ENCODE results near the gene METTL22. TPM values are rescaled to one million over a fixed set of nuclear protein-coding genes. Genes with fewer than 3 reads are reported as not detected.

The METTL22 gene
- total and polyA plus RNA-seq, 2 donors (not counting 3 experiments of a cell fraction or from before 2014, with no cell fraction given) = 42.0 to 52.6 TPM

DNA sequence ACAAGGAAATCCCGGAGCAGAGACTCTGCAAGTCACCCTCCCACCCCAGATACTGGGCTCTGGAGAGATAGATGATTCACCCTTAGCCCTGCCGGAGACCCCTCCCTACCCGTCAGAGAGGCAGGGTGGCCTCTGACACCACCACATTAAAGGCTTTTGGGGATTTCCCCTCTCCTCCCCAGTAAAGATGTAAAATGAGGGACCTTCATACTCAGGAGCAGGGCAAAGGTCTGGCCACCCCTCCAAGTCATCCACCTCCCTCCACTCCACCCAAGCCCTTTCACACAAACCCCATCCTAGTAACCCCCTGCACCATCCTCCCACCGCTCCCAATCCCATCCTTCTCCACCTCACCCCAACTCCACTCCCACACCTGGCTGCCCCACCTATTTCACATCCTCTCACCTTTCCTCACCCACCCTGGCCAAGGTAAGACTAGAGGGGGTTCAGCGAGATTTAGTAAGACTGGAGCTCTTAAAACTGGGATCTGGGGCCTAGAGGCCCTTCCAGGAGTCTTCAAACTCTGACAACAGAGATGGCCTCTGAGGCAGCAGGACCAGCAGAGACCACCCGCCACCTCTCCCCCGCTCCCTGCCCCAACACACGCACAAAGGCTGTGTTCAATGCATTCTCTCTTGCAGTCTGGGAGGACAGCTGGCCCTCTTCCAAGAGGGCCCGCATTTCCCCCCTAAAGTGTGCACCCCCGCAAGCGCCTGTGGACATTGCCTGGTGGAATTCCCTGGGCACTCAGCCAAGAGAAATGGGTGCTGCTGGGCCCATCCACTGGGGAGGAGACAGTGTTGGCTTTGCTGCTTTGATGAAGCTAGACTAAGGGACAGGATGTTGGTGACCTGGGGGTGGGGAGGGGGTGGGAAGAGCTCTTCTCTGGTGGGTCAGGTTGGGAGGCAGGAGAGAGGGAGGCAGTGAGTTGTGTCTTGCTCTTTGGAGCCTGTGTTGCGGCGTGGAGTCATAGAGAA lies 54.0 kb downstream of the METTL22 start:
- intact Hi-C loops (cut with micrococcal nuclease) (loop anchor here (2.0 kb wide), 1 partner anchor 53 kb away; no protein-coding TSS in a partner anchor), dilution Hi-C loops (cut with MboI; ENCODE audit: extremely low pct_ligation_motif_present, low sequenced_read_pairs) (no loop called here)
- peaks cover 6% of the 10 kb centered on the region for H3K4me1 ChIP-seq (ENCODE audit: control insufficient read depth, extremely low read depth, insufficient read depth, low read length)
- TF ChIP-seq FOS (IDR thresholded peaks at IDR 0.05; ENCODE audit: borderline replicate concordance, insufficient read depth, low read length) (no peak), JUN (IDR thresholded peaks at IDR 0.05; ENCODE audit: borderline replicate concordance, insufficient read depth, insufficient read length, low read depth) (no peak), POLR2AphosphoS5 (IDR thresholded peaks at IDR 0.05; ENCODE audit: insufficient read depth, low read depth, low read length) (no peak), GATA2 (IDR thresholded peaks at IDR 0.05; ENCODE audit: insufficient read depth, insufficient read length, low read depth, low read length) (no peak), EZH2 (IDR thresholded peaks at IDR 0.05; ENCODE audit: borderline replicate concordance, low read depth, low read length, severe bottlenecking) (no peak), POLR2A (IDR thresholded peaks at IDR 0.05; ENCODE audit: low read depth, low read length) (no peak), MYC (IDR thresholded peaks at IDR 0.05; ENCODE audit: low read depth, low read length) (no peak)
- TF ChIP-seq, protein P1, sequence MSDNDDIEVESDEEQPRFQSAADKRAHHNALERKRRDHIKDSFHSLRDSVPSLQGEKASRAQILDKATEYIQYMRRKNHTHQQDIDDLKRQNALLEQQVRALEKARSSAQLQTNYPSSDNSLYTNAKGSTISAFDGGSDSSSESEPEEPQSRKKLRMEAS (IDR thresholded peaks at IDR 0.05; ENCODE audit: insufficient read depth, insufficient read length) = no peak
- TF ChIP-seq, protein P2, sequence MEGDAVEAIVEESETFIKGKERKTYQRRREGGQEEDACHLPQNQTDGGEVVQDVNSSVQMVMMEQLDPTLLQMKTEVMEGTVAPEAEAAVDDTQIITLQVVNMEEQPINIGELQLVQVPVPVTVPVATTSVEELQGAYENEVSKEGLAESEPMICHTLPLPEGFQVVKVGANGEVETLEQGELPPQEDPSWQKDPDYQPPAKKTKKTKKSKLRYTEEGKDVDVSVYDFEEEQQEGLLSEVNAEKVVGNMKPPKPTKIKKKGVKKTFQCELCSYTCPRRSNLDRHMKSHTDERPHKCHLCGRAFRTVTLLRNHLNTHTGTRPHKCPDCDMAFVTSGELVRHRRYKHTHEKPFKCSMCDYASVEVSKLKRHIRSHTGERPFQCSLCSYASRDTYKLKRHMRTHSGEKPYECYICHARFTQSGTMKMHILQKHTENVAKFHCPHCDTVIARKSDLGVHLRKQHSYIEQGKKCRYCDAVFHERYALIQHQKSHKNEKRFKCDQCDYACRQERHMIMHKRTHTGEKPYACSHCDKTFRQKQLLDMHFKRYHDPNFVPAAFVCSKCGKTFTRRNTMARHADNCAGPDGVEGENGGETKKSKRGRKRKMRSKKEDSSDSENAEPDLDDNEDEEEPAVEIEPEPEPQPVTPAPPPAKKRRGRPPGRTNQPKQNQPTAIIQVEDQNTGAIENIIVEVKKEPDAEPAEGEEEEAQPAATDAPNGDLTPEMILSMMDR (IDR thresholded peaks at IDR 0.05; ENCODE audit: extremely low read depth in 1 of 2, insufficient read depth in 1 of 2, low read depth in 1 of 2, low read length in 2 of 2) = no peak
- H2AFZ ChIP-seq (ENCODE audit: low read depth, low read length) = no peak overlapping the region
- ChIA-PET CTCF (interaction anchor here (4.0 kb wide), 1 partner anchor 204 kb away, joined by 14 read pairs; no protein-coding TSS in a partner anchor), POLR2A (no interaction called here)
- H3K9ac ChIP-seq (replicated peaks; ENCODE audit: extremely low read depth, insufficient read depth, low read length) = no peak overlapping the region
- peaks cover 0 to 2% of the 10 kb centered on the region in 2 experiments for H3K27me3 ChIP-seq (ENCODE audit: control insufficient read depth in 2 of 2, insufficient read depth in 2 of 2, low read length in 2 of 2)
- no peaks in the 10 kb centered on the region for H3K36me3 ChIP-seq (ENCODE audit: control insufficient read depth in 2 of 2, extremely low read depth in 1 of 2, insufficient read depth in 2 of 2, low read length in 2 of 2)
- H4K20me1 ChIP-seq (replicated peaks; ENCODE audit: control insufficient read depth, extremely low read depth, insufficient read depth, low read length) = no peaks in the 10 kb centered on the region
- H3K79me2 ChIP-seq (ENCODE audit: control insufficient read depth, insufficient read depth, low read length) = no peaks in the 10 kb centered on the region
- H3K27ac ChIP-seq (ENCODE audit: insufficient read depth, low read depth, low read length) = no peak overlapping the region
- no peak overlapping the region for H3K4me3 ChIP-seq (replicated peaks in 1 of 3; ENCODE audit: insufficient read depth in 1 of 3, low read depth in 1 of 3, low read length in 3 of 3)
- H3K9me3 ChIP-seq (replicated peaks; ENCODE audit: control insufficient read depth, insufficient read depth, low read length) = no peaks in the 10 kb centered on the region
- no peak overlapping the region for H3K4me2 ChIP-seq (ENCODE audit: insufficient read depth, low read length)
- no TSS peak for BruUV-seq (replicated peaks)
- no peak for FAIRE-seq
- H3K9me1 ChIP-seq (replicated peaks; ENCODE audit: control insufficient read depth, extremely low read depth, insufficient read depth, low read length) = no peaks in the 10 kb centered on the region
- no peak for DNase-seq (ENCODE audit: low read depth, low spot score)
